GM12874 (cell line): ENCODE results near the gene SCGB1C1.

Source experiments
- CTCF ChIP-seq: IDR thresholded peaks from 2 replicates; pipeline ENCODE4 v1.5.1; 2011; ENCODE audit warnings: low read depth, mild to moderate bottlenecking, control low read depth, low read length, moderate library complexity; ENCODE audit not compliant: insufficient read depth

Gene SCGB1C1

GRCh38 chr11:209275-210121 is 16.6 kb downstream of the SCGB1C1 start:
- TF ChIP-seq CTCF = no peak

GRCh38 chr11:210122-210802 is 17.4 kb downstream of the SCGB1C1 start:
- no peak for TF ChIP-seq CTCF

GRCh38 chr11:210803-211180 is 17.9 kb downstream of the SCGB1C1 start:
- TF ChIP-seq CTCF = no peak

- no peak for TF ChIP-seq CTCF
Measured at GRCh38 chr11:211295-211694, 18.4 kb downstream of the SCGB1C1 start.

DNA sequence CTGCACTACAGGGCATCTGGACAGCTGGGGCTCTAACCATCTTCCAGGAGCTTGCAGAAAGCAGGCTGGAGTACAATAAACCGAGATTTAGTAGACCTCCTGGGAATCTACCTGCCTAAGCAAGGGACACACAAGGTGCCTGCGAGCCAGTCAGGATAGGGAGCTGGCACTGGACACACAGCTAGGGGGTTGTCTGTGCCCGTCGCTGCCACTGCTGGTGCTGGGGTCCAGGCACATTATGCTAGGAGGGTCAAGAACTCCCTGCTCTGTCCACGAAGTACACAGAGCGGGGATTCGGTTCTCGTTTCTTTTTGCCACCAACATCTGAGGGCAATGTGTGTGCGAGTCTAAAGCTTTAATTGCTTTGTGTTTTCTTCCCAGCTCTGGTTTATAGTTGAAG is 18.9 kb downstream of the SCGB1C1 start:
- no peak for TF ChIP-seq CTCF

GRCh38 chr11:212150-213100 is 19.5 kb downstream of the SCGB1C1 start:
- TF ChIP-seq CTCF = no peak

DNA sequence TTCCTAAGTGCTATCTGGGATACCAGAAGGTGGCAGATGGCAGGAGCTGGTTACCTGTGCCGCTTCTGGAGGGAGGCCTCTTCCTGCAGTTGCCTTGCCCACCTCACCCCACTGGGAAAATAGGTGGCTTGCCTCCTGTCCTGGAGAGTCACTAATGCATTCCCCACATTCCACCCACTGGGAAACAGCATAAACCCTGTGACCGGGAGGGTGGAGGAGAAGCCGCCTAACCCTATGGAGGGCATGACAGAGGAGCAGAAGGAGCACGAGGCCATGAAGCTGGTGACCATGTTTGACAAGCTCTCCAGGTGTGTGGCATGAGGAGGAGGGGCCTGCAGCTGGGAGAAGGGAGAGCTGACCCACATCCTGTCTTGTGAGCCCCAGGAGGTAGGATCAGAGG is 20.2 kb downstream of the SCGB1C1 start:
- no peak for TF ChIP-seq CTCF
